Measurements from ENCODE around the gene CASZ1. TPM values are rescaled to one million over a fixed set of nuclear protein-coding genes. Genes with fewer than 3 reads are reported as not detected.

The CASZ1 gene
- total RNA-seq, 1 experiment from 2014 or later, result 3.9 TPM

DNA sequence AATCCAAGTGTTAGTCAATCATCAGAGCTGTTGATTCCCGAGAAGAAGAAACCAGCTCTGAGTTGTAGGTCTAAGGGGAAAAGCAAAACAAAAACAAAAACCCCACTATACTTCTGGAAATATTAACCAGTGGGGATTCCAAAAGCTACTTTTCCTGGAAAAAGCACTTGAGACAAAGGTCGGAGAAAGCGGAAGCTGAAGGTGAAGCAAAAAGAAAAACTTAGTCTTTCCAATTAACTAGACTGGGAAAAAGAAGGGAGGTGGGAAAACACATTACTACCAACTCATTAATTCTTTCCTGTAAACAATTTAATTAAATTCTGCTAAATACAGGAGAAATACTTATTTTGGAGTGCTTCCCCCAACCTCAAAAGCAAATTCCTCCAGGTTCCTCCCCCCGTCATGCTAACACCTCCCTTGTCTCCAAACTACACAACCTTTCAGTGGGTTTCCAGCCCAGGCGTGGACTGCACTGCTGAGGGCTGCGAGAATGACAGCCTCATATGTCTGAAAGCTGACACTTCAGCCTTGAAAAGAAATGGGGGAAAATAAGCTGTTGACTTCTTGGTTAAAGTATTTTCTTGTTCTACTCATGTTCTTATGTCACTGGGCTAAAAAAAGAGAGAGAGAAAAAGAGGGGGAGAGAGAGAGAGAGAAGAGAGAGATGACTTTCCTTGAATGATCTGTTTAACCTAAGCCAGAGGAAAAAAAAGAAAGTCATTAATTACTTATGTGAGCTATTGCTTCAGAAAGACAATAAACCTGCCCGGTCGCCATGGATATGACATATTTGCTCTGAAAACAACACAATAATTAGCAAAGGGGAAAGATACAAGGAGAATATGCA lies 5.1 kb downstream of the CASZ1 start:
- no peaks in the 10 kb centered on the region; a peak in 1 of 5 replicates for H3K9me3 Mint-ChIP-seq

More for the DNA sequence above, 5.1 kb downstream of the CASZ1 start:
- Mint-ChIP-seq H3K4me3 (no peak overlapping the region), H3K27ac (no peak overlapping the region), H3K36me3 (ENCODE audit: insufficient read depth in 1 of 3, low read depth in 3 of 3) (no peaks in the 10 kb centered on the region), H3K27me3 (ENCODE audit: low read depth) (peaks cover 45% of the 10 kb centered on the region), H3K4me1 (peaks cover 13 to 23% of the 10 kb centered on the region in 2 experiments)
- TF ChIP-seq, protein P1, sequence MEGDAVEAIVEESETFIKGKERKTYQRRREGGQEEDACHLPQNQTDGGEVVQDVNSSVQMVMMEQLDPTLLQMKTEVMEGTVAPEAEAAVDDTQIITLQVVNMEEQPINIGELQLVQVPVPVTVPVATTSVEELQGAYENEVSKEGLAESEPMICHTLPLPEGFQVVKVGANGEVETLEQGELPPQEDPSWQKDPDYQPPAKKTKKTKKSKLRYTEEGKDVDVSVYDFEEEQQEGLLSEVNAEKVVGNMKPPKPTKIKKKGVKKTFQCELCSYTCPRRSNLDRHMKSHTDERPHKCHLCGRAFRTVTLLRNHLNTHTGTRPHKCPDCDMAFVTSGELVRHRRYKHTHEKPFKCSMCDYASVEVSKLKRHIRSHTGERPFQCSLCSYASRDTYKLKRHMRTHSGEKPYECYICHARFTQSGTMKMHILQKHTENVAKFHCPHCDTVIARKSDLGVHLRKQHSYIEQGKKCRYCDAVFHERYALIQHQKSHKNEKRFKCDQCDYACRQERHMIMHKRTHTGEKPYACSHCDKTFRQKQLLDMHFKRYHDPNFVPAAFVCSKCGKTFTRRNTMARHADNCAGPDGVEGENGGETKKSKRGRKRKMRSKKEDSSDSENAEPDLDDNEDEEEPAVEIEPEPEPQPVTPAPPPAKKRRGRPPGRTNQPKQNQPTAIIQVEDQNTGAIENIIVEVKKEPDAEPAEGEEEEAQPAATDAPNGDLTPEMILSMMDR (conservative IDR thresholded peaks at IDR 0.05), result no peak
- Histone ChIP-seq H3K9ac (ENCODE audit: extremely low read depth, insufficient read length, low read length) (no peak overlapping the region), H2BK5ac (ENCODE audit: insufficient read length, low read length) (no peak overlapping the region), H4K8ac (replicated peaks; ENCODE audit: insufficient read length, low read depth, low read length) (no peak overlapping the region), H3K79me2 (ENCODE audit: insufficient read depth, low read length) (no peaks in the 10 kb centered on the region), H2BK20ac (ENCODE audit: low read depth, low read length, poor library complexity, severe bottlenecking) (no peak overlapping the region), H4K20me1 (ENCODE audit: control insufficient read depth, insufficient read depth, insufficient read length) (no peaks in the 10 kb centered on the region), H2AFZ (ENCODE audit: low read length) (no peak overlapping the region), H3T11ph (ENCODE audit: low read length) (no peak overlapping the region), H3K4me2 (ENCODE audit: insufficient read depth, insufficient read length, low read length) (no peak overlapping the region), H2BK12ac (ENCODE audit: insufficient read length, low read depth, low read length) (no peak overlapping the region), H3K23me2 (ENCODE audit: insufficient read length, low read depth, low read length, poor library complexity, severe bottlenecking) (peaks cover 25% of the 10 kb centered on the region), H2BK120ac (ENCODE audit: low read depth, low read length, poor library complexity, severe bottlenecking) (no peak overlapping the region), H2AK5ac (ENCODE audit: insufficient read length, low read length) (no peak overlapping the region), H3K4ac (ENCODE audit: low read depth, low read length) (no peak overlapping the region), H3K56ac (ENCODE audit: insufficient read length, low read depth, low read length) (no peak overlapping the region), H3K27me3 (ENCODE audit: insufficient read depth, low read length) (peaks cover 14% of the 10 kb centered on the region; the same call in 1 of the 2 replicates), H2BK15ac (ENCODE audit: low read depth, low read length) (no peak overlapping the region), H3K4me1 (ENCODE audit: insufficient read depth, low read length) (no peaks in the 10 kb centered on the region), H3K18ac (ENCODE audit: insufficient read length, low read depth, low read length) (no peak overlapping the region), H3K79me1 (ENCODE audit: insufficient read depth, low read depth, low read length, poor library complexity, severe bottlenecking) (no peaks in the 10 kb centered on the region), H3K9me3 (ENCODE audit: control insufficient read depth, low read depth, low read length) (no peaks in the 10 kb centered on the region), H3K14ac (ENCODE audit: insufficient read depth, low read length) (no peak overlapping the region), H3K23ac (ENCODE audit: insufficient read length, low read depth, low read length) (no peak overlapping the region), H3K27ac (ENCODE audit: insufficient read length, low read depth, low read length) (no peak overlapping the region), H4K5ac (ENCODE audit: insufficient read length, low read depth, low read length) (no peak overlapping the region), H4K91ac (ENCODE audit: insufficient read length, low read depth, low read length) (no peak overlapping the region)
- DNase-seq, result no peak
- no CpG with 5 or more reads among the region's 8 CpGs for WGBS (ENCODE audit: extremely low coverage, insufficient read length, low lambda C conversion rate)

All from H9 (cell line).